ENCODE data around the gene ZNF593OS.

Gene ZNF593OS

DNA sequence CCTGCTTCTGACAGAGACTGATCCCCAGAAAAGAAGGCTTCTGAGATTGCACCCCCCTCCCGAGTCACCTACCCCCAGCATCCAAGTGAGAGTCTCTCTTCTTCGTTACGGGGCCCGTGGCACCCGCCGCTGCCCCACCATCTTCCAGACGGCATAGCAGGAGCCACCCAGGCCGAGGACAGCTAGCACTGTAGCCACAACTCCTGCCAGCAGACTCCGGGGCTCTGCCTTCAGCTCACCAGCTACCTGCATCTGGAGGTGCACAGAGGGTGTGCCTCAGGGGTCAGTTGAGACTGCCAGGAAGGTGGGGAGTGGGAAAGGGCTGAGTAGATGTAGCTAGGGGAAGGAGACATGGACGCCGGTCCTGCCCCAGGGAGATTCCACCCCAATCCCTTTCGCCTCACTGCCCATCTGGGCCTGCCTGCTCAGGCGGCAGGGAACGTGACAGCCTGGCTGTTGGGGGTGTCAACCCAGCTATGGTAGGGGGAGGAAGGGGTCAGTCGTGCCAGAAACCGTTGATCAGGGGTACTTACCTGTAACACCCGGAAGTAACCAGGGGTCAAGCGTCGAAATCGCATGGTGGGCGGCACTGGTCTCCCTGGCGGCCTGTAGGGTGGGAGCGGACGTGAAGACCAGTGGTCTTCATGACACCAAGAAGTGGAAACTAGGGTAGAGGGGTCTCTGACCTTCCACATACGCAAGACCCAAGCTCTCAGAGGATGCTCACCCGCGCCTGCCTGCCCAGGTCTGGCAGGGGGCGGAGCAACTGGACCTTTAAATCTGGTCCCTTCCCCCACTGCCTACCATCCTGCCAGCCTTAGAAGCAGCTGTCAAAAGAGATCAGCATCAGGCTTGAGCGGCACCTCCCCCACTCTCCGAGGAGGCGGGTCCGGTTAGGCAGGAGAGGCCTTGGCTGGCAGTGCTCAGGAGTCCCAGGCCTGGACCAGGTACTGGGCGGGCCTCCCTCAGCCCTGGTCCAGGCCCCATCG is at the start of gene ZNF593OS:
Gene ZNF593OS (minus strand): TSS at position 749 of the 989 bp plus-strand sequence. CDS start 171 bp downstream, at position 578.
- TF ChIP-seq, protein P1, sequence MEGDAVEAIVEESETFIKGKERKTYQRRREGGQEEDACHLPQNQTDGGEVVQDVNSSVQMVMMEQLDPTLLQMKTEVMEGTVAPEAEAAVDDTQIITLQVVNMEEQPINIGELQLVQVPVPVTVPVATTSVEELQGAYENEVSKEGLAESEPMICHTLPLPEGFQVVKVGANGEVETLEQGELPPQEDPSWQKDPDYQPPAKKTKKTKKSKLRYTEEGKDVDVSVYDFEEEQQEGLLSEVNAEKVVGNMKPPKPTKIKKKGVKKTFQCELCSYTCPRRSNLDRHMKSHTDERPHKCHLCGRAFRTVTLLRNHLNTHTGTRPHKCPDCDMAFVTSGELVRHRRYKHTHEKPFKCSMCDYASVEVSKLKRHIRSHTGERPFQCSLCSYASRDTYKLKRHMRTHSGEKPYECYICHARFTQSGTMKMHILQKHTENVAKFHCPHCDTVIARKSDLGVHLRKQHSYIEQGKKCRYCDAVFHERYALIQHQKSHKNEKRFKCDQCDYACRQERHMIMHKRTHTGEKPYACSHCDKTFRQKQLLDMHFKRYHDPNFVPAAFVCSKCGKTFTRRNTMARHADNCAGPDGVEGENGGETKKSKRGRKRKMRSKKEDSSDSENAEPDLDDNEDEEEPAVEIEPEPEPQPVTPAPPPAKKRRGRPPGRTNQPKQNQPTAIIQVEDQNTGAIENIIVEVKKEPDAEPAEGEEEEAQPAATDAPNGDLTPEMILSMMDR (IDR thresholded peaks at IDR 0.05; ENCODE audit: poor library complexity, severe bottlenecking): no peak
- no peaks in the 10 kb centered on the region for H3K4me1 ChIP-seq (ENCODE audit: insufficient read depth, poor library complexity, severe bottlenecking)
- no peak within 1 kb of the TSS for H3K27ac ChIP-seq (ENCODE audit: poor library complexity, severe bottlenecking)
- peak within 1 kb of the TSS; percentile 72 for H3K4me3 ChIP-seq (ENCODE audit: severe bottlenecking)
- no peaks in the 10 kb centered on the region for H3K36me3 ChIP-seq (ENCODE audit: low read depth)
- H3K9me3 ChIP-seq (ENCODE audit: severe bottlenecking): no peaks in the 10 kb centered on the region
- ATAC-seq (ENCODE audit: low read depth) (no peak), DNase-seq (ENCODE audit: low spot score) (no peak)
- H3K27me3 ChIP-seq (ENCODE audit: insufficient read depth, poor library complexity, severe bottlenecking): no peaks in the 10 kb centered on the region

DNA sequence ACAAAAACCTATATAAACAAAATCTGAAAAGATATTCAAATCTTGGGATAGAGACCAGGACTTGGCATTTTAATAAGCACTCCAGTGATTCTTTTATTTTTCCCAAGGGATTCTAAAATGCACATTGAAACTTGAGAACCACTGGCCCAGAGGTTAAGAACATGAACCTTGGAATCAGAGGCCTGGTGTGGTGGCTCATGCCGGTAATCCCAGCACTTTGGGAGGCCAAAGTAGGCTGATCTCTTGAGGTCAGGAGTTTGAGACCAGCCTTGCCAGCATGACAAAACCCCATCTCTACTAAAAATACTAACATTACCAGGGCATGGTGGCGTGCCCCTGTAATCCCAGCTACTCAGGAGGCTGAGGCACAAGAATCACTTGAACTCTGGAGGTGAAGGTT is 49.5 kb upstream of the ZNF593OS start:
- TF ChIP-seq, protein P1 (IDR thresholded peaks at IDR 0.05; ENCODE audit: poor library complexity, severe bottlenecking): no peak
- Histone ChIP-seq H3K27ac (ENCODE audit: poor library complexity, severe bottlenecking) (no peak overlapping the region), H3K4me1 (ENCODE audit: insufficient read depth, poor library complexity, severe bottlenecking) (no peaks in the 10 kb centered on the region), H3K4me3 (ENCODE audit: severe bottlenecking) (no peak overlapping the region), H3K36me3 (ENCODE audit: low read depth) (no peaks in the 10 kb centered on the region), H3K27me3 (ENCODE audit: insufficient read depth, poor library complexity, severe bottlenecking) (no peaks in the 10 kb centered on the region), H3K9me3 (ENCODE audit: severe bottlenecking) (no peaks in the 10 kb centered on the region)
- DNase-seq (ENCODE audit: low spot score) (no peak), ATAC-seq (ENCODE audit: low read depth) (no peak)

- Histone ChIP-seq H3K27ac (ENCODE audit: poor library complexity, severe bottlenecking) (no peak overlapping the region), H3K27me3 (ENCODE audit: insufficient read depth, poor library complexity, severe bottlenecking) (no peaks in the 10 kb centered on the region), H3K9me3 (ENCODE audit: severe bottlenecking) (no peaks in the 10 kb centered on the region), H3K4me3 (ENCODE audit: severe bottlenecking) (no peak overlapping the region), H3K4me1 (ENCODE audit: insufficient read depth, poor library complexity, severe bottlenecking) (no peaks in the 10 kb centered on the region), H3K36me3 (ENCODE audit: low read depth) (no peaks in the 10 kb centered on the region)
- ATAC-seq (ENCODE audit: low read depth) (no peak), DNase-seq (ENCODE audit: low spot score) (no peak)
- TF ChIP-seq, protein P1 (IDR thresholded peaks at IDR 0.05; ENCODE audit: poor library complexity, severe bottlenecking): no peak
Measured at GRCh38 chr1:26220199-26220912, 48.7 kb upstream of the ZNF593OS start.

DNA sequence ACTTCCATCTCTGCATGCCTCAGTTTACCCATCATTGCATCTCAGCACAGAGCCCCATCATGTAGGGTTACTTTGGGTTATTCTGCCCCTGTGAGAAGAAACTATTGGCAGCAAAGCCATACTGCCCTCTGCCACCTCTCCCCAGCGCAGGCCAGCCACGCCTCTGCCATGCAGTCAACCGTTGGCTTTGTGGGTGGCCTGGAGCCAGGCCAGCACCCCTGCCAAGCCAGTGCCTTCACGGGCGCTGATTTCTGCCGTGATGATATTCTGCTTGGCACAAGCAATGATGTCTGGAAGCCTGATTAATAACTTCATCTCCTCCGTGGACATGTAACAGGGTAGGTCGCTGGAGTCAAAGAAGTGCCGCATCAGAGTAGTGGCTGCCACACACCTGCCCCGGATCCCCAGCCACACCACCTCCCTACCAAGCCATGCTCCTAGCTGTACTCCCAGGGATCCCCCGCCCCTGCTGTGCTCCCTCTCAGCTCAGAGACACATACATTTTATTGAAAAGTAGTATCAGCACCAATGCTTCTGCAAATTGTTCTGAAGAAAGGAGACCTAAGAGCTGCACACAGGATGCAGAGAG is 47.4 kb upstream of the ZNF593OS start:
- TF ChIP-seq, protein P1 (IDR thresholded peaks at IDR 0.05; ENCODE audit: poor library complexity, severe bottlenecking): no peak
- Histone ChIP-seq H3K36me3 (ENCODE audit: low read depth) (no peaks in the 10 kb centered on the region), H3K9me3 (ENCODE audit: severe bottlenecking) (no peaks in the 10 kb centered on the region), H3K27ac (ENCODE audit: poor library complexity, severe bottlenecking) (no peak overlapping the region), H3K4me1 (ENCODE audit: insufficient read depth, poor library complexity, severe bottlenecking) (no peaks in the 10 kb centered on the region), H3K4me3 (ENCODE audit: severe bottlenecking) (no peak overlapping the region), H3K27me3 (ENCODE audit: insufficient read depth, poor library complexity, severe bottlenecking) (no peaks in the 10 kb centered on the region)
- ATAC-seq (ENCODE audit: low read depth) (no peak), DNase-seq (ENCODE audit: low spot score) (no peak)

All from RWPE2 (cell line).